ENCODE data around the gene MACROH2A1.

- TF ChIP-seq, protein P1, sequence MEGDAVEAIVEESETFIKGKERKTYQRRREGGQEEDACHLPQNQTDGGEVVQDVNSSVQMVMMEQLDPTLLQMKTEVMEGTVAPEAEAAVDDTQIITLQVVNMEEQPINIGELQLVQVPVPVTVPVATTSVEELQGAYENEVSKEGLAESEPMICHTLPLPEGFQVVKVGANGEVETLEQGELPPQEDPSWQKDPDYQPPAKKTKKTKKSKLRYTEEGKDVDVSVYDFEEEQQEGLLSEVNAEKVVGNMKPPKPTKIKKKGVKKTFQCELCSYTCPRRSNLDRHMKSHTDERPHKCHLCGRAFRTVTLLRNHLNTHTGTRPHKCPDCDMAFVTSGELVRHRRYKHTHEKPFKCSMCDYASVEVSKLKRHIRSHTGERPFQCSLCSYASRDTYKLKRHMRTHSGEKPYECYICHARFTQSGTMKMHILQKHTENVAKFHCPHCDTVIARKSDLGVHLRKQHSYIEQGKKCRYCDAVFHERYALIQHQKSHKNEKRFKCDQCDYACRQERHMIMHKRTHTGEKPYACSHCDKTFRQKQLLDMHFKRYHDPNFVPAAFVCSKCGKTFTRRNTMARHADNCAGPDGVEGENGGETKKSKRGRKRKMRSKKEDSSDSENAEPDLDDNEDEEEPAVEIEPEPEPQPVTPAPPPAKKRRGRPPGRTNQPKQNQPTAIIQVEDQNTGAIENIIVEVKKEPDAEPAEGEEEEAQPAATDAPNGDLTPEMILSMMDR (IDR thresholded peaks at IDR 0.05), result no peak
- no peak for TF ChIP-seq POLR2A (IDR thresholded peaks at IDR 0.05)
These were observed 26.6 kb upstream of the MACROH2A1 start for GRCh38 chr5:135425641-135426040.
